Measurements from ENCODE around the gene TNC.

GRCh38 chr9:115068031-115068430, 49.9 kb downstream of the TNC start:
- no peak for TF ChIP-seq CTCF (conservative IDR thresholded peaks at IDR 0.05 in 1 of 2, IDR thresholded peaks at IDR 0.05 in 1 of 2; ENCODE audit: extremely low read depth in 1 of 2, insufficient read depth in 1 of 2, low read depth in 1 of 2, low read length in 2 of 2)
- no peak for TF ChIP-seq EZH2 (IDR thresholded peaks at IDR 0.05; ENCODE audit: borderline replicate concordance, low read length)

Measured in mammary epithelial cell (primary cell).